Forelimb muscle (tissue), 1 donor: ENCODE measurements around the gene USP20. TPM values are rescaled to one million over a fixed set of nuclear protein-coding genes. Genes with fewer than 3 reads are reported as not detected.

Experiments used
- DNase-seq: peaks from one replicate; pipeline ENCODE4 v3.0.0-alpha.2; 2013; ENCODE audit warnings: low read depth
- polyA plus RNA-seq: library from polyadenylated mRNA; unstranded; fragments of 120-200 nt; gene quantifications from one replicate; pipeline ENCODE4 v1.2.1, GENCODE V29; 2013; ENCODE audit not compliant: insufficient read length

Gene USP20
- polyA plus RNA-seq, 1 donor: 12.6 TPM

DNA sequence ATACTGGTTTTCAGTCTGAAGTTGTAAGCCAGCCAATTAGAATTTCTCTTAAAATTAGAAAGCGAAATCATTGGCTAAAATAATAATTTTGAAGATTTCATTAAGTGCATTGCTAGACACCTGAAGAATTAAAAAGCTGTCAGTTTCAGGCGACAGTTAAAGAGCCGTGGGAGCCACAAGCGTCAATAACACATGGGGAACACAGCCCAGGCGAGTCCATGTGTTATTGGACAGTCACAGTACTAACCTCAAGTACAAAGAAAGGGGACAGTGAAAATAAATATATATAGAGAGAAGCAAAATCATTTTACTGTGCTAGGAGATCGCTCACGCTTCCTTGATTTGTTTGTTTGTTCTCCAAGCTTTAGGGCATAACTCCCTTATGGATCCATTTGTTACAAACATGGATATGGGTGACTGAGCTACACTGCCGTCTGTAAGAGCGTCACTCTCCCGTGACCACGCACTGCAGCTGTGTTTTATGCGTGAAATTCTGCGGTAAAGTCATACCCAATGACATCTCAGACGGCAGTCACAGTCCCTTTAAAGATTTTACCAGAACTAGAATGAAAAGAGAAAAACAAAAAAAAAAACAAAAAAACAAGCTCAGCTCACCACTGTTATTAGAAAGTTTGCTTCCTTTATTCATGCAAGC, 83.2 kb downstream of the USP20 start:
- no peak for DNase-seq

DNA sequence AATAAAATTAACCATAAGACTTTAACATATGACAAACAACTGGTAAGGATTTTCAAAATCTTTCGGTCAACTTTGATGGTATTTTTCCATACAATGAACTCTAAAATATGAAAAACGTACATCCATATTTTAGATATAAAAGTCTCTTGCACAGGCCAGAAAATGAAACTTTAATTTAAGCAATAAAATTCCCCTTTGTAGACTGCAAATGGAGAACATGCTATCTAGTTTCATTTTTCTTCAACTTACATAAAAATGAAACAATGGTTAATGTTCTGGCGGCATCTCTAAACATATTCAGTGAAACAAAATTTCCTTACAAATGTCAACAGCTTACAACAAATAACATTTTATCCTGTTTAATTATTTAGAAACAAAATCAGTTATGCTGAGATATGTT, 84.0 kb downstream of the USP20 start:
- DNase-seq: no peak

DNA sequence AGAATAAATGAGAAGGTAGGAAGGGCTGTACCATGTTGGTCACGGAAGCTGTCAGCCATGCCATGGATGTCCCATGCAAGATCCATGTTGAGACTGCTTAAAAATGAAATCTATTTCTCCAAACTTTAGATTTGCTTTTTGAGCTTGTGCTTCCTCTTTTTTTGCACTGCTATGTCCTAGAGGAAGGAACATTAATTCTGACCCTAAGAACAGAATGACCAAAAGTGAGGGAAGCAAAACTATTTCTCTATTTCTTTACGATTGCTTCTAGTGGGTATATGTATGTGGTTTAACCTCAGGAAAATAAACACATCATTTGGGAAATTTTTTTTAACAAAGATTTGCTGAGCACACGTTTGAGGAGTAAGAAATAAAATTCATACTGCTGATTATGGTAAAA, 84.6 kb downstream of the USP20 start:
- DNase-seq: no peak

DNA sequence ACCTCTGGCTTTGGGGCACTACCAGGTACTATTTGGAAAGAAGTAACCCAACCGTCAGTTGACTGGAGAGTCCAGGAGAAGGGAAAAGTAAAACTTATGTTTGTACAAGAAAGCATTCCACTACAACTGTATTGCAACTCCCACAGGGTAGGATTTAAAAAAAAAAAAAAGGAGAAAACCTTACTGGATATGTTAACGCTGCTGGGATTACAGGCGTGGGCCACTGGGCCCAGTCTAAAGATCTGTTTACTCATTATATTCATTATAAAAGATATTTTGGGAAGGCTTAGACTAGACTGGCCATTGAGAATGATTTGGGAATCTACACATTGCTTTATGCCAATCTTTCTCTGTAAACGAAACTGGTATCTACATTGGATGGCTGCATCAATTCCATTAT, 86.6 kb downstream of the USP20 start:
- no peak for DNase-seq

DNA sequence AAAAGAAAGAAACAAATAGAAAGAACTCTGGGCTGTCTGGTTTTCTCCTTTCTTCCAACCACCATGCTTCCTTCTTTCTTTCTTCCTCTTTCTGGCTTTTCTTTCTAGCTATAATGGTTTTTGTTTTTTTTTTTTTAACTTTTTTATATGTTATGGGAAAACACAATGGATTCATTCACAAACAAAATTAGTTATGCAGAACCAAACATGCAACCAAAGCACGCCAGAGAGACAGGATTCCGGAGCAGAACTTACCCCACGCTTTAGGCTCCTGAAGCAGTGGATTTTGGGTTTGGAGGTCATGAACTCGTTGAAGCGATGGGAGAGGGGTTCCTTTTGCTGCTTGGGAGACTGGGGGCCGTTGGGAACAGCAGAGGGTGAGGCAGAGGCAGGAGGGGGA, 88.3 kb downstream of the USP20 start:
- DNase-seq: no peak

DNA sequence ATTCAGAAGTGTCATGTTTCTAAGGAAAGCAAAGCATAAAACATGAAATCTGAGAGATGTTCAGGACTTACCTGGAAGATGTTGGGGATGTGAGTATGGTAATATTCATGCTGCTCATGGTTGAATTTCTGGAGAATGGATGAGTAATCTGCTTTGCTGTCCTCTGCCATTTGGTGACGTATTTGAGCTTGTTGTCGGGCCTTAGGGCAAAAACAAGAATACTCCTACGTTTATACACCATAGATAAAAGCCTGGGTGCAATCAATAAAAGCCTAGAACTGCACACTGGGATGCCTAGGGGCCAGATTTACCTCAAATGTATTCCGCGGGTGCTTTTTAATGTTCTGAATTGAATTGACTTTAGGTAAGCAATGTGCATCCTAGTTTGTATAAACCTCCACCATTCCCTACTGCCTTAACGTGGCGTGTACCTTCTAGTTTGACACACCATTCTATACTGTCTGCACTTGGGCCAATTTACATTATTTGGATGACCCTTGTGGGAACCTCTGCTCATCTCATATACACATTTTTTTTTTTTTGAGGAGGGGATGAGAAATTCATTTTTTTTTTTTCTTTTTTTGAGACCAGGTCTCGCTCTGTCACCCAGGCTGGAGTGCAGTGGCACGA, 94.4 kb downstream of the USP20 start:
- DNase-seq: no peak

DNA sequence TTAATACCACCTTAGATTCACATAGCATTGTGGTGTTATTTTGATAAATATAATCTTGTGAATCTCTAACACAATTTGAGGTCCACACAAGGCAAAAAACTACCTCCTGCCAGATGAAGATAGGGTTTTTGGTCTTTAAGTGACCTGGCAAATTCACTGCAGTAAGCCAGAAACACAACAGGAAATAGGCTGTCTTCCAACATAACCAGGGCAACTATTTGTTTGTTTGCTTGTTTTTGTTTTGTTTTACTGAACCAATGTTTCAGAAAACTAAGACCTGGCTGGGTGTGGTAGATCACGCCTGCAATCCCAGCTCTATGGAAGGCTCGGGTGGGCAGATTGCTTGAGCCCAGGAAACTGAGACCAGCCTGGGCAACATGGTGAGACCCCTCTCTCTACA, 95.5 kb downstream of the USP20 start:
- DNase-seq: no peak

Other genes with a start within 250 kb of the USP20 start
- 0.23 TPM for gene C9orf50, start 214.4 kb upstream of the USP20 start, polyA plus RNA-seq
- gene NTMT1, start 209.3 kb upstream of the USP20 start, polyA plus RNA-seq: 37.3 TPM
- 11.8 TPM for gene ASB6, start 193.3 kb upstream of the USP20 start, polyA plus RNA-seq
- gene PRRX2, start 169.8 kb upstream of the USP20 start, polyA plus RNA-seq: 4.5 TPM
- 9.5 TPM for gene PTGES, start 82.4 kb upstream of the USP20 start, polyA plus RNA-seq
- 15.0 TPM for gene TOR1B, start 32.3 kb upstream of the USP20 start, polyA plus RNA-seq
- gene TOR1A, start 11.3 kb upstream of the USP20 start, polyA plus RNA-seq: 23.0 TPM
- gene C9orf78, start 183 bp upstream of the USP20 start, polyA plus RNA-seq: 46.7 TPM
- 19.1 TPM for gene FNBP1, start 207.7 kb downstream of the USP20 start, polyA plus RNA-seq
- gene GPR107, start 218.4 kb downstream of the USP20 start, polyA plus RNA-seq: 33.4 TPM